Measurements from ENCODE around the gene FHAD1.
"Not testable (repeated sequence)": the region's sequence is repeated elsewhere in the genome, so short reads cannot be mapped to it uniquely, and the experiment has no call there.

The FHAD1 gene

DNA sequence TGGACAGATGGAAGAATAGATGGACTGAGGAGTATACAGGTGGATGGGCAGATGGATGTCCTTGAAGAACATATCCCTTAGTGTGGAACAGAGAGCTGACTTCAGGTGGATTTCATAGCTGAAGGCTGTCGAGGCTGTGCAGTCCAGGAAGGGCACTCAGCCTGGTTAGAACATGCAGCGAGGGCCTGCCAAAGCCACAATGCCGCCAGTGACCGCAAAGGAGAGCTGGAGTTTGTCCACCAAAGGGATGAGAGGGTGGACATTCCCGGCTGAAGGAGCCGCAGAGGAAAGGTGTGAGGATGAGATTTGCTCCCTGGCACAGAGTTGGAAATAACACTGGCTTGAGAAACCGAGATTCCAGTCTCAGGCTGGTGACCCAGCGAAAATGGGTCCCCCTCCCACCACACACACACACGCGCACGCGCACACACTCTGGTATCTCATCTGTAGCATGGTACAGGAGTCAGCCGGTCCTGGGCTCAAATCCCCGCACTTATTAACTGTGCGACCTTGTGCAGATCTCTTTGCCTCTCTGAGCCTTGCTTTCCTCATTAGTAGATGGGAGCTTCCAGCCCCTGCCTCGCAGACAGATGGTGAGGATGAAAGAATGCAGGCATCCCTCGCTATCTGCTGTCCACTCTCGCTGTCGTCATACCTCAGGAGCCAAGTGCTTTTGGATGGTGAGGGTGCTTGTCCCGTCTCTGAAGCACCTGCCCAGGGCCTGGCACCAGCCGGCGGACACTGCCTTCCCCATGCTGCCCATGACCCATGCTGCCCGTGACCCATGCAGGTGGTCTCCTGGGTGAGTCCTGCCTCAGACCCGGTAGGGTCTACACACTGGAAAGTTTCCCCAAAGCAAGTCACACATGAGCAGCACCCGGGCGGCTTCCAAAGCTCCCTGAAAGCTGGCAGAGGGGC is 135.8 kb downstream of the FHAD1 start:
- DNase-seq (ENCODE audit: low spot score) = no peak
- POLR2A ChIA-PET (ENCODE audit: low non-redundant PET) = no interaction called here
- H3K27ac ChIP-seq = no peak overlapping the region
- CTCF ChIA-PET = no interaction called here
- TF ChIP-seq, protein P1, sequence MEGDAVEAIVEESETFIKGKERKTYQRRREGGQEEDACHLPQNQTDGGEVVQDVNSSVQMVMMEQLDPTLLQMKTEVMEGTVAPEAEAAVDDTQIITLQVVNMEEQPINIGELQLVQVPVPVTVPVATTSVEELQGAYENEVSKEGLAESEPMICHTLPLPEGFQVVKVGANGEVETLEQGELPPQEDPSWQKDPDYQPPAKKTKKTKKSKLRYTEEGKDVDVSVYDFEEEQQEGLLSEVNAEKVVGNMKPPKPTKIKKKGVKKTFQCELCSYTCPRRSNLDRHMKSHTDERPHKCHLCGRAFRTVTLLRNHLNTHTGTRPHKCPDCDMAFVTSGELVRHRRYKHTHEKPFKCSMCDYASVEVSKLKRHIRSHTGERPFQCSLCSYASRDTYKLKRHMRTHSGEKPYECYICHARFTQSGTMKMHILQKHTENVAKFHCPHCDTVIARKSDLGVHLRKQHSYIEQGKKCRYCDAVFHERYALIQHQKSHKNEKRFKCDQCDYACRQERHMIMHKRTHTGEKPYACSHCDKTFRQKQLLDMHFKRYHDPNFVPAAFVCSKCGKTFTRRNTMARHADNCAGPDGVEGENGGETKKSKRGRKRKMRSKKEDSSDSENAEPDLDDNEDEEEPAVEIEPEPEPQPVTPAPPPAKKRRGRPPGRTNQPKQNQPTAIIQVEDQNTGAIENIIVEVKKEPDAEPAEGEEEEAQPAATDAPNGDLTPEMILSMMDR (conservative IDR thresholded peaks at IDR 0.05; ENCODE audit: low read depth) = no peak

DNA sequence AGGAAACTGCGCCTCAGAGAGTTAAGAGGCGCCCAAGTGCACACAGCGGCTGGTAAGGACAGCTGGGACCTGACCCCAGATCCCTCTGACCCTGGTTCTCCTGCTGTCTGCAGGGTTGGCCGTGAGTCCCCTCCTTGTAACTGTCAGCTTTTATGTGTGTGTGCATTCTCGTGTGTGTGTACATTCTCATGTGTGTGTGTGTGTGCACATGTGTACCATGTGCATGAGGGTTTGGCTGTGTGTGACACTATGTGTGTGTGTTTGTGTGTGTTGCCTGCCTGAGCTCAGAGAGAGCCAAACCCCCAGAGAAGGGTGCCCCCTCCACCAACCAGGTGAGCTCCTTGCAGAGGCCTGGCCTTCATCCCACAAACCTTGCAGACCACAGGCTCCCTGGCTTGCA is 136.8 kb downstream of the FHAD1 start:
- CTCF ChIA-PET = no interaction called here
- no peak overlapping the region for H3K27ac ChIP-seq
- POLR2A ChIA-PET (ENCODE audit: low non-redundant PET) = no interaction called here
- TF ChIP-seq, protein P1 (conservative IDR thresholded peaks at IDR 0.05; ENCODE audit: low read depth) = no peak
- DNase-seq (ENCODE audit: low spot score) = no peak

DNA sequence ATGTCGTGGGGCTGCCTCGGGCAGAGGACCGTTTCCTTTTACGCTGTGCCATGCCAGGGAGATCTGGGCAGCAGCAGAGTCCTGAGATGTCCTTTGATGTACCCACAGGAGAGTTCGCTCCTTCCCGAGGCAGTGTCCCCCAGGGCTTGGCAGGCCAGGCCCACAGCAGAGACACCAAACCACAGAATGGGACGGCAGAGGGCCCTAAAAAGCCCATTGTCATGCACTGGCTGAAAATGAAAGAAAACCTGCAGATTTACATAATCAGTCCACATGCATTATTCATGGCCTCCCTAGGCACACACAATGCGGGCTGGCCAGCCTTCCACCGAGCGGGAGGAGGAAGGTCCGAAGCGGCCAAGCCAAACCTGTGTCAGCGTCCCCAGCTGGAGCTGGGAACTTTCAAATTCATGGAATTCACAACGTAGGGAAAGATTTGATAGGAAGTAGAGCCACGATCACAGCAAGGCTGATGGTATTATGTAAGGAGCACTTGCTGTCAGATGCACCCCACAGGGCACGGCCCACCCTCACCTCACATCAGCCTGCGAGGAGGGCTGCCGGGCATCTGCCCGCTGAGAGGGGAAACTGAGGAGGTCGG is 137.4 kb downstream of the FHAD1 start:
- no peak for DNase-seq (ENCODE audit: low spot score)
- H3K27ac ChIP-seq = no peak overlapping the region
- CTCF ChIA-PET = no interaction called here
- TF ChIP-seq, protein P1 (conservative IDR thresholded peaks at IDR 0.05; ENCODE audit: low read depth) = no peak
- POLR2A ChIA-PET (ENCODE audit: low non-redundant PET) = no interaction called here

DNA sequence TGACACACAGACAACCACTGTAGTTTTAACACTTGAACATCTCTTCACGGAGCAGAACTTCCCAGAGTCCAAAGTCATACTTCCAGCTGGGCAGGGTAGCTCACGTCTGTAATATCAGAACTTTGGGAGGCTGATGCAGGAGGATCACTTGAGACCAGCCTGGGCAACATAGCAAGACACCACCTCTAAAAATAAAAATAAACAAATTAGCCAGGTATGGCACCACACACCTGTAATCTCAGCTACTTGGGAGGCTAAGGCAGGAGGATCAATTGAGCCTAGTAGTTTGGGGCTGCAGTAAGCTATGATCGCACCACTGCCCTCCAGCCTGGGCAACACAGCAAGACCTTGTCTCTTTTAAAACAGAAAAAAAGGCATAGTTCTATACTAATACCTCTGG is 138.4 kb downstream of the FHAD1 start:
- no peak overlapping the region for H3K27ac ChIP-seq
- TF ChIP-seq, protein P1 (conservative IDR thresholded peaks at IDR 0.05; ENCODE audit: low read depth) = no peak
- ChIA-PET POLR2A (ENCODE audit: low non-redundant PET) (no interaction called here), CTCF (no interaction called here)
- DNase-seq (ENCODE audit: low spot score) = no peak

DNA sequence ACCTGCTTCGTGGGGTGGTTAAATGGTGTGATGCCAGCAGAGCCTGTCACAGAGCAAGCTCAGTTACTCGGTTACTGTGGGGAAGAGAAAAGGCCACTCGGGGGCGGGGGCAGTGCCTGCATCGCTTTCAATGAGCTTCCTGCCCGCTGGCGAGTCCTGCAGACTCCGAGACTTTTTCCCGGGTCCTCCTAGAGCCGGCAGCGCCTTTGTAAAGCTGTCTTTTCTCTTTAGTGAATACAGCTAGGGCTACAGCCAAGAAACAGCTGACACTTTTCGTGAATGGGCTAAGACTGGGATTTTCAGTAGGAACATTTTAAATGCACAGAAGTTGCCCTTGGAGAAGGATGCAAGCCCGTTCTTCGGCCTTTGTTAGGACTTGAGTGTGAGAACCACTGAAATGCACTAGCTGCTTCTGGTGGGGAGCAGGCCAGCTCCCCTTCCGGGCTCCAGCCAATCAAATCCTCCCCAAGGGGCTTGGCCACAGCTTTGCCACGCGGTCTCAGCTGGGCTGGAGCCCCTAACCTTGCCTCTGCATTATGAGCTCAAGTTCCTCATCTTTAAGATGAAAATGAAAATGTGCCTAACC is 139.2 kb downstream of the FHAD1 start:
- POLR2A ChIA-PET (ENCODE audit: low non-redundant PET) = no interaction called here
- no peak for DNase-seq (ENCODE audit: low spot score)
- CTCF ChIA-PET = no interaction called here
- TF ChIP-seq, protein P1 (conservative IDR thresholded peaks at IDR 0.05; ENCODE audit: low read depth) = no peak
- H3K27ac ChIP-seq = no peak overlapping the region

DNA sequence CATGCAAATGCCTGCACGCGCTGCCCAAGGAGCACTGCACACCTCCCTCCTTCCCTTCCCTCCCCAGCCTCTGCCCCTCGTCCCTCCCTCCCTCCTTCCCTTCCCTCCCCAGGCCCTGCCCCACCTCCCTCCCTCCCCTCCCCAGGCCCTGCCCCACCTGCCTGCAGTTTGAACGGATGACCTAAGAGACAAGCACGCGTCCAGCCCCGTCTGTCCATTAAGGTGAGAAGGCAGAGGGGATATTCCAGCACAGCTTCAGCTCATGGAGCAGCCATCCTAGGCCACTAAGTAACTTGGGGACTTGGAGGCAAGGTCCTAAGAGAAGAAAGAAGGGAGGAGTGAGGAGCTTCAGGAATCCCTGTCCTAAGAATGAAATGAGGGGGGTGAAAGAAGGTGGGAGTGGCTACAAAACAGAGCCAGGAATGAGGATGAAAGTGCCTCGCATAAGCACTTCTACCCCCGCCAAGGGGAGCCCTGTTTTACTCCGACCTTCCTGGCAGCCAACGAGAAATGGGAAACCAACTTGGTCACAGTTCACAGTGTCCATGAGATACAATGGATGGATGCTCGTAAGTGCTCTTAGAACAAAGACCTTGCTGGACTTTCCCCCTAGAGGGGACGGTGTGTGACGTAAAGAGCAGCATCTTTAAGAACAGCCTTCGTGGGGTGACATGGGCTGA is 141.3 kb downstream of the FHAD1 start:
- no peak overlapping the region for H3K27ac ChIP-seq
- no peak for DNase-seq (ENCODE audit: low spot score)
- TF ChIP-seq, protein P1 (conservative IDR thresholded peaks at IDR 0.05; ENCODE audit: low read depth) = no peak
- CTCF ChIA-PET = no interaction called here
- POLR2A ChIA-PET (ENCODE audit: low non-redundant PET) = no interaction called here

DNA sequence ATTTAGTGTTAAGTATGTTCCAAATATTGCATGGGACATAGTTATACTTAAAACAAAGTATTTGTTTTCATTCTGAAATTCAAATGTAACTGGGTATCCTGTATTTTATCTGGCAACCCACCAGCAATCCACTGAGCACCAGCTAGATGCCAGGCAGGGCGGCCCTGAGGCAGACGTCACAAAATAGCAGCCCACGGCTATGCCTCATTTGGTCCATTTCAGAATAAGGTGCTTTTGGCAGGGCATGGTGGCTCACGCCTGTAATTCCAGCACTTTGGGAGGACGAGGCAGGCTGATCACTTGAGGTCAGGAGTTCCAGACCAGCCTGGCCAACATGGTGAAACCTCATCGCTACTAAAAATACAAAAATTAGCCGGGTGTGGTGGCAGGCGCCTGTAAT is 142.8 kb downstream of the FHAD1 start:
- CTCF ChIA-PET; POLR2A ChIA-PET (ENCODE audit: low non-redundant PET); H3K27ac ChIP-seq; DNase-seq (ENCODE audit: low spot score): not testable (repeated sequence)

All from RWPE1 (cell line).